22Rv1 (cell line): ENCODE data around the gene ACTR8.
A peak's percentile ranks its signal among the peaks of the same experiment; 100 is the strongest.
"Not testable (repeated sequence)": the region's sequence is repeated elsewhere in the genome, so short reads cannot be mapped to it uniquely, and the experiment has no call there.

Experiments used
- H3K27ac ChIP-seq: fragments of 450-650 bp; 2 replicates; pipeline ENCODE4 v1.5.1; 2017
- ZFX ChIP-seq: fragments of 450-650 bp; IDR thresholded peaks from 2 replicates; pipeline ENCODE4 v1.6.1; 2017; ENCODE audit warnings: antibody characterized with exemption, borderline replicate concordance
- TF ChIP-seq, protein P1 (sequence below): fragments of 450-650 bp; IDR thresholded peaks from 2 replicates; pipeline ENCODE4 v1.5.1; 2017; ENCODE audit warnings: mild to moderate bottlenecking

The ACTR8 gene, protein sequence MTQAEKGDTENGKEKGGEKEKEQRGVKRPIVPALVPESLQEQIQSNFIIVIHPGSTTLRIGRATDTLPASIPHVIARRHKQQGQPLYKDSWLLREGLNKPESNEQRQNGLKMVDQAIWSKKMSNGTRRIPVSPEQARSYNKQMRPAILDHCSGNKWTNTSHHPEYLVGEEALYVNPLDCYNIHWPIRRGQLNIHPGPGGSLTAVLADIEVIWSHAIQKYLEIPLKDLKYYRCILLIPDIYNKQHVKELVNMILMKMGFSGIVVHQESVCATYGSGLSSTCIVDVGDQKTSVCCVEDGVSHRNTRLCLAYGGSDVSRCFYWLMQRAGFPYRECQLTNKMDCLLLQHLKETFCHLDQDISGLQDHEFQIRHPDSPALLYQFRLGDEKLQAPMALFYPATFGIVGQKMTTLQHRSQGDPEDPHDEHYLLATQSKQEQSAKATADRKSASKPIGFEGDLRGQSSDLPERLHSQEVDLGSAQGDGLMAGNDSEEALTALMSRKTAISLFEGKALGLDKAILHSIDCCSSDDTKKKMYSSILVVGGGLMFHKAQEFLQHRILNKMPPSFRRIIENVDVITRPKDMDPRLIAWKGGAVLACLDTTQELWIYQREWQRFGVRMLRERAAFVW

DNA sequence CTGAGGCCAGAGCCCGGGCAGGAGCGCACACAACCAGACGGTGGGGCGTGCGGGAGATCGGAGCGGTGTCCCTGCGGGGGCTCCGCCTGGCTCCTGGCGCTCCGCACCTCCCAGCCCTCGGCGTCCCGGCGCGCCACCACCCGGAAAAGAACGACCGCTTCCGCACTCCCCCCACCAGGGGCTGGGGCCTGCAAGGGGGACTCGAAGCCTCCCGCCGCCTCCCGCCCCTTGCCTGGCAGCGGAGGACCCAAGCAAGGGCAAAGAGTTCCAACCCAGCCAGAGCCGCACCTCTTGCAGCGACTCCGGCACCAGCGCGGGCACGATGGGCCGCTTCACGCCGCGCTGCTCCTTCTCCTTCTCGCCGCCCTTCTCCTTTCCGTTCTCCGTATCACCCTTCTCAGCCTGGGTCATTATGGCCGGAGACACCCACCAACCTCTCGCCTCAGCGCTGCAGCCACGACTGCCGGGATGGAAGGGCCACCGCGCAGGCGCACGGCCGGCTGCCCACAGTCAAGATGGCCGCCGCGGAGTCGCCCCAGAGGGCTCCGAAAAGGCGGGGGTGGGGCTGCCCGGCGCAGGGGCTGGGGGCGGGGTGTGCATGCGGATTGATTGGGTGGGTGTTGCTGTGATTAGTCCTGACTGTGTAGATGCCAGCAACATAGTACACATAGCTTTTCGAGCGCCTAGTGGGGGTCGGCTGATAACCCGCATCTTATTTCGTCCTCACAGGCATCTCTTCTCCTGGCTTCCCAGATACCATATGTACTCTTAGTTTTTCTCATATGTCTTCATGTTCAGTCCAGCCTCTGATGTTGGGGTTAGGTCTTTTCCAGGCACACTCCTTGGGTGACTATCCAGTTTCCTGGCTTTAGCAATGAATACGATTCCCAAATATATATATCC lies at the start of gene ACTR8:
Gene ACTR8, minus strand, starts transcription at position 462 of the 903 bp plus-strand sequence. Its CDS starts 51 bp downstream, at position 411.
- peak within 1 kb of the TSS; percentile 71 for H3K27ac ChIP-seq

DNA sequence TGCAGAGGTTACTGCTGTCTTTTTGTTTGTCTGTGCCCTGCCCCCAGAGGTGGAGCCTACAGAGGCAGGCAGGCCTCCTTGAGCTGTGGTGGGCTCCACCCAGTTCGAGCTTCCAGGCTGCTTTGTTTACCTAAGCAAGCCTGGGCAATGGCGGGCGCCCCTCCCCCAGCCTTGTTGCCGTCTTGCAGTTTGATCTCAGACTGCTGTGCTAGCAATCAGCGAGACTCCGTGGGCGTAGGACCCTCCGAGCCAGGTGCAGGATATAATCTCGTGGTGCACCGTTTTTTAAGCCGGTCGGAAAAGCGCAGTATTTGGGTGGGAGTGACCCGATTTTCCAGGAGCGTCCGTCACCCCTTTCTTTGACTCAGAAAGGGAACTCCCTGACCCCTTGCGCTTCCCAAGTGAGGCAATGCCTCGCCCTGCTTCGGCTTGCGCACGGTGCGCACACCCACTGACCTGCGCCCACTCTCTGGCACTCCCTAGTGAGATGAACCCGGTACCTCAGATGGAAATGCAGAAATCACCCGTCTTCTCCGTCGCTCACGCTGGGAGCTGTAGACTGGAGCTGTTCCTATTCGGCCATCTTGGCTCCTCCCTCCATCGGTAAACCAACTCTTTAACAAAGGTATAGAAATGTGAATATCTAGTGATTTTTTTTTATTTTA lies 45.4 kb upstream of the ACTR8 start:
- H3K27ac ChIP-seq = not testable (repeated sequence)

More for the DNA sequence above, at the start of gene ACTR8:
- TF ChIP-seq, protein P1, sequence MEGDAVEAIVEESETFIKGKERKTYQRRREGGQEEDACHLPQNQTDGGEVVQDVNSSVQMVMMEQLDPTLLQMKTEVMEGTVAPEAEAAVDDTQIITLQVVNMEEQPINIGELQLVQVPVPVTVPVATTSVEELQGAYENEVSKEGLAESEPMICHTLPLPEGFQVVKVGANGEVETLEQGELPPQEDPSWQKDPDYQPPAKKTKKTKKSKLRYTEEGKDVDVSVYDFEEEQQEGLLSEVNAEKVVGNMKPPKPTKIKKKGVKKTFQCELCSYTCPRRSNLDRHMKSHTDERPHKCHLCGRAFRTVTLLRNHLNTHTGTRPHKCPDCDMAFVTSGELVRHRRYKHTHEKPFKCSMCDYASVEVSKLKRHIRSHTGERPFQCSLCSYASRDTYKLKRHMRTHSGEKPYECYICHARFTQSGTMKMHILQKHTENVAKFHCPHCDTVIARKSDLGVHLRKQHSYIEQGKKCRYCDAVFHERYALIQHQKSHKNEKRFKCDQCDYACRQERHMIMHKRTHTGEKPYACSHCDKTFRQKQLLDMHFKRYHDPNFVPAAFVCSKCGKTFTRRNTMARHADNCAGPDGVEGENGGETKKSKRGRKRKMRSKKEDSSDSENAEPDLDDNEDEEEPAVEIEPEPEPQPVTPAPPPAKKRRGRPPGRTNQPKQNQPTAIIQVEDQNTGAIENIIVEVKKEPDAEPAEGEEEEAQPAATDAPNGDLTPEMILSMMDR = 0 out of 2 replicates have a peak, but pooled peaks have one; percentile 11
- no peak for TF ChIP-seq ZFX

DNA sequence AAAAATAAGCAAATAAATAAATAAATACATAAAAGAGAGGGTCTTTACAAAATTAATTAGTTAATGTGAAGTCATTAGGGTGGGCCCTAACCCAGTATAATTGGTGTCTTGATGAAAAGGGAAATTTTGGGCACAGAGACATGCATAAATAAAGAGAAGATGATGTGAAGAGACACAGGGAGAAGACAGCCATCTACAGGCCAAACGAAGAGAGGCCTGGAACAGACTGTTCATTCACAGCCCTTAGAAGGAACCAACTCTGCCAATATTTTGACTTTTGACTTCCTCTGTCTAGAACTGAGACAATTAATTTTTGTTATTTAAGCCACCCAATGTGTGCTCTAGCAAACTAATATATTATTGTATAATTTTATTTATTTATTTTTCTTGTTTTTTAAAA lies 39.3 kb upstream of the ACTR8 start:
- TF ChIP-seq ZFX = no peak
- TF ChIP-seq, protein P1 = peak; percentile 51
- H3K27ac ChIP-seq = no peak overlapping the region

DNA sequence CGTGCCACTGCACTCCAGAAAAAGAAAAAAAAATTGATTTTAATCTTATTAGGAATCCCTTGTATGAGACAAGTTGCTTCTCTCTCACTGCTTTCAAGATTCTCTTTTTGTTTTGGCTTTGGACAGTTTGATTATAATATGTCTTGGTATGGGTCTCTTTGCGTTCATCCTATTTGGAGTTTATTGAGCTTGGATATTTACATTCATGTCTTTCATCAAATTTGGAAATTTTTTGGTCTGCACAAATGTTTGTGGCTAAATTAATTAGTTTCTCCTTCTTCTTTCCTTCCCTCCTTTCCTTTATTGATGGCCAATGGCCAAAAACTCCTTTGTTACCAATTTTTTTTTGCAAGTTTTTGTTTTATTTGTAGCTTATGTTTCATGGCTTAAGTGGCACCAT lies 37.8 kb upstream of the ACTR8 start:
- no peak overlapping the region for H3K27ac ChIP-seq
- TF ChIP-seq ZFX = no peak
- TF ChIP-seq, protein P1 = no peak

DNA sequence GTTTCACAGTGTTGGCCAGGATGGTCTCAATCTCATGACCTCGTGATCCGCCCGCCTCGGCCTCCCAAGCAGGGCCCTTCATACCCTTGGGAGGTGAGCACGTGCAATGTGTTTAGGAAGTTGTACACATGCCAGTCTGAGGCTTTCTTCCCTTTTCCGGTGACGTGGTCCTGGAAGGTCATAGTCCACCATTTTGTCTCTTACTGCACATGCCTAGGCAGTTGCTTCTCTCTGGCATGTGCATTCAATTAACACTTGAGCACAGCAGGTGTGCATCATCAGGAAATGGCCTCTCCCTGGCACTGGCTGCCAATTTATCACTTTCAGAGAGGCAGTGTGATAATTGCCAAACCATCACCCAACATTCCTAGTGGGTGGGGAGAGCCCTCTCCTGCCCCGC lies 31.4 kb upstream of the ACTR8 start:
- no peak for TF ChIP-seq ZFX
- TF ChIP-seq, protein P1 = no peak
- no peak overlapping the region for H3K27ac ChIP-seq

DNA sequence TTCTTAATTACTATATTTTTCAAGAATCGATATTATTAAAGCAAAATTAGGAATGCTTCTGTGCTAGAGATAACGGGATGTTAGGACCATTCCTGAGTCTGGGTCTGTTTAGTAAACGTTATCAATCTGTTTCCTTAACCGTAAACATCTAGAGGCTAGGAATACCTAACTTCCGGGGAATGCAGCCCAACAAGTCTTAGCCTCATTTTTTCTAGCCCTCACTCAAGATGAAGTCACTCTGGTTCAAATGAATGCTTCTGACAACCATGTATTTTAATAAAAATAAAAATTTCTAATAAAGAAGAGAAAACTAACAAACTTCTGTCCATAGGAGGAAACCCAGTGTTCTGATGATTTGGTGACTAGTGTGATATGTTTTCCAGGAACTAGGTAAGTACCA lies 20.8 kb upstream of the ACTR8 start:
- no peak overlapping the region for H3K27ac ChIP-seq
- TF ChIP-seq, protein P1 = no peak
- no peak for TF ChIP-seq ZFX

DNA sequence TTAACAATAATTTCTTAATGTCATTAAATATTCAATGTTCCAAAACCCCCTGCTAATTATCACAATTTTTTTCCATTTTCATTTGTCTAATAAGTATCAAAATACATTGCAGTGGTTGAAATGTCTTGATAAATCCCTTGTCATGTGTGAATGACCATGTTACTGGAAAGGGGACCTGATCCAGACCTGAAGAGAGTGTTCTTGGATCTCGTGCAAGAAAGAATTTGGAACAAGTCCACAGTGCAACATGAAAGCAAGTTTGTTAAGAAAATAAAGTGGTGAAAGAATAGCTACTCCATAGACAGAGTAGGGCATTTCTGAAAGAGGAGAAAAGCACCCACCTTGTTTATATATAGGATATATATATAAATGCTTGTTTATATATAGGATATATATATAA lies 20.1 kb upstream of the ACTR8 start:
- no peak overlapping the region for H3K27ac ChIP-seq
- TF ChIP-seq, protein P1 = no peak
- TF ChIP-seq ZFX = no peak
